IMR-90 (cell line): ENCODE measurements around the gene PPIL6.

Experiments used
- BHLHE40 ChIP-seq: fragments of 150-350 bp; IDR thresholded peaks from 2 replicates; pipeline ENCODE4 v1.6.1; 2016; ENCODE audit warnings: mild to moderate bottlenecking, low read depth, low read length
- ELK1 ChIP-seq: fragments of 150-350 bp; IDR thresholded peaks from 2 replicates; pipeline ENCODE4 v1.6.1; 2016; ENCODE audit warnings: low read depth, mild to moderate bottlenecking, low read length, moderate library complexity, borderline replicate concordance
- FOS ChIP-seq: fragments of 150-350 bp; IDR thresholded peaks from 2 replicates; pipeline ENCODE4 v1.6.1; 2016; ENCODE audit warnings: low read depth, low read length
- MXI1 ChIP-seq: IDR thresholded peaks from 2 replicates; pipeline ENCODE4 v1.6.1; 2012; ENCODE audit warnings: low read depth, mild to moderate bottlenecking, low read length, moderate library complexity, borderline replicate concordance
- POLR2A ChIP-seq: IDR thresholded peaks from 2 replicates; pipeline ENCODE4 v1.6.1; 2012; ENCODE audit warnings: mild to moderate bottlenecking, low read depth, low read length
- RAD21 ChIP-seq: IDR thresholded peaks from 2 replicates; pipeline ENCODE4 v1.6.1; 2012; ENCODE audit warnings: low read length, improper control_type of control experiment
- RCOR1 ChIP-seq: IDR thresholded peaks from 2 replicates; pipeline ENCODE4 v1.6.1; 2012; ENCODE audit warnings: mild to moderate bottlenecking, low read length, improper control_type of control experiment; ENCODE audit not compliant: insufficient replicate concordance
- SMC3 ChIP-seq: fragments of 150-350 bp; IDR thresholded peaks from 2 replicates; pipeline ENCODE4 v1.6.1; 2016; ENCODE audit warnings: low read depth, mild to moderate bottlenecking, antibody characterized with exemption, low read length, moderate library complexity
- USF2 ChIP-seq: fragments of 150-350 bp; IDR thresholded peaks from 2 replicates; pipeline ENCODE4 v1.6.1; 2017; ENCODE audit warnings: mild to moderate bottlenecking, antibody characterized with exemption, low read length, low read depth
- TF ChIP-seq, protein P1 (sequence below): conservative IDR thresholded peaks from 2 replicates; pipeline ENCODE4 v1.5.1; 2012; ENCODE audit warnings: mild to moderate bottlenecking, low read depth, low read length, improper control_type of control experiment

DNA sequence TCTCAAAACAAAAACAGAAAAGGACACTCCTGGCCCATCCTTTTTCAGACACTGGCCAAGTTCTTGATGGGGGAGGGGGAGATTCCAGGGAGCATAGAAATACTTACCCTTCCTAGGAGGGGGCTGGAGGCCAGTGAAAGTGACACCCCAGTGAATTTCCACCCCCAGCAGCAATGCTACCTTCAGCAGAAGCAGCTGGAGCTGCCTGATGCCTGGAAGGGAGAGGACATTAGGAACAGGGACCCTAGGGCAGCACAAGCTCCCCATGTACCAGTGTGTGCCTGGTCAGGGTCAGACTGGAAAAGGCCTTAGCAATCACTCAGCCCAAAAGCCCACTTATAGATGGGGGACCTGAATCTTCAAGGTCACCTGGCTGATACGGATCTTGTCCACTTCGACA is 12.7 kb upstream of the PPIL6 start:
- TF ChIP-seq, protein P1, sequence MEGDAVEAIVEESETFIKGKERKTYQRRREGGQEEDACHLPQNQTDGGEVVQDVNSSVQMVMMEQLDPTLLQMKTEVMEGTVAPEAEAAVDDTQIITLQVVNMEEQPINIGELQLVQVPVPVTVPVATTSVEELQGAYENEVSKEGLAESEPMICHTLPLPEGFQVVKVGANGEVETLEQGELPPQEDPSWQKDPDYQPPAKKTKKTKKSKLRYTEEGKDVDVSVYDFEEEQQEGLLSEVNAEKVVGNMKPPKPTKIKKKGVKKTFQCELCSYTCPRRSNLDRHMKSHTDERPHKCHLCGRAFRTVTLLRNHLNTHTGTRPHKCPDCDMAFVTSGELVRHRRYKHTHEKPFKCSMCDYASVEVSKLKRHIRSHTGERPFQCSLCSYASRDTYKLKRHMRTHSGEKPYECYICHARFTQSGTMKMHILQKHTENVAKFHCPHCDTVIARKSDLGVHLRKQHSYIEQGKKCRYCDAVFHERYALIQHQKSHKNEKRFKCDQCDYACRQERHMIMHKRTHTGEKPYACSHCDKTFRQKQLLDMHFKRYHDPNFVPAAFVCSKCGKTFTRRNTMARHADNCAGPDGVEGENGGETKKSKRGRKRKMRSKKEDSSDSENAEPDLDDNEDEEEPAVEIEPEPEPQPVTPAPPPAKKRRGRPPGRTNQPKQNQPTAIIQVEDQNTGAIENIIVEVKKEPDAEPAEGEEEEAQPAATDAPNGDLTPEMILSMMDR = no peak
- TF ChIP-seq POLR2A (no peak), BHLHE40 (no peak), MXI1 (no peak), USF2 (no peak), FOS (no peak), SMC3 (no peak), RAD21 (no peak), RCOR1 (no peak), ELK1 (no peak)
